Neuronal stem cell (in vitro differentiated cells): Measurements from ENCODE around the gene CTNNBL1.
"Not testable (repeated sequence)": the region's sequence is repeated elsewhere in the genome, so short reads cannot be mapped to it uniquely, and the experiment has no call there.

Experiments
- DNase-seq: peaks from one replicate; pipeline ENCODE4 v3.0.0-alpha.2; 2013; ENCODE audit warnings: low spot score
- H2AFZ ChIP-seq: one replicate; pipeline ENCODE4 v1.6.1; 2013; ENCODE audit warnings: mild to moderate bottlenecking, low read length, inconsistent platforms
- H2AK5ac ChIP-seq: 2 replicates; pipeline ENCODE4 v1.6.1; 2013; ENCODE audit warnings: low read depth, mild to moderate bottlenecking, inconsistent platforms, low read length, moderate library complexity, mixed read lengths
- H2BK120ac ChIP-seq: 2 replicates; pipeline ENCODE4 v1.6.1; 2013; ENCODE audit warnings: low read depth, mild to moderate bottlenecking, inconsistent platforms, low read length, moderate library complexity, mixed read lengths
- H2BK12ac ChIP-seq: one replicate; pipeline ENCODE4 v1.6.1; 2013; ENCODE audit warnings: low read length, inconsistent platforms
- H2BK15ac ChIP-seq: 2 replicates; pipeline ENCODE4 v1.6.1; 2013; ENCODE audit warnings: mild to moderate bottlenecking, low read length, inconsistent platforms, mixed read lengths
- H2BK5ac ChIP-seq: one replicate; pipeline ENCODE4 v1.6.1; 2013; ENCODE audit warnings: inconsistent platforms, mild to moderate bottlenecking, low read length, moderate library complexity
- H3K14ac ChIP-seq: one replicate; pipeline ENCODE4 v1.6.1; 2013; ENCODE audit warnings: low read length, inconsistent platforms
- H3K18ac ChIP-seq: 2 replicates; pipeline ENCODE4 v1.6.1; 2013; ENCODE audit warnings: low read length, inconsistent platforms
- H3K23ac ChIP-seq: 2 replicates; pipeline ENCODE4 v1.6.1; 2013; ENCODE audit warnings: low read depth, mild to moderate bottlenecking, mixed read lengths, low read length, inconsistent platforms; ENCODE audit not compliant: poor library complexity
- H3K27ac ChIP-seq: replicated peaks from 3 replicates; pipeline ENCODE4 v1.5.1; 2013; ENCODE audit warnings: low read length, inconsistent platforms
- H3K27me3 ChIP-seq, 3 experiments: 2 replicates each; pipeline ENCODE4 v1.6.1; 2013; ENCODE audit warnings: low read length in 3 of 3, mild to moderate bottlenecking in 2 of 3, inconsistent platforms in 1 of 3, low read depth in 1 of 3, mixed read lengths in 1 of 3, moderate library complexity in 1 of 3; ENCODE audit not compliant: control insufficient read depth in 3 of 3, insufficient read depth in 3 of 3
- H3K36me3 ChIP-seq, 2 donors: replicated peaks in 1 of 2; 2 replicates each; pipeline ENCODE4 v1.6.1; 2013; ENCODE audit warnings: low read length in 2 of 2; ENCODE audit not compliant: control insufficient read depth in 2 of 2, insufficient read depth in 2 of 2
- H3K4ac ChIP-seq: 2 replicates; pipeline ENCODE4 v1.6.1; 2013; ENCODE audit warnings: inconsistent platforms, mild to moderate bottlenecking, low read length, moderate library complexity
- H3K4me1 ChIP-seq, 2 donors: 1 replicate in 1 of 2; 2 replicates in 1 of 2; pipeline ENCODE4 v1.6.1; 2013; ENCODE audit warnings: low read length in 2 of 2, low read depth in 1 of 2; ENCODE audit not compliant: control insufficient read depth in 2 of 2, insufficient read depth in 1 of 2
- H3K4me2 ChIP-seq: one replicate; pipeline ENCODE4 v1.6.1; 2013; ENCODE audit warnings: mild to moderate bottlenecking, low read length, inconsistent platforms; ENCODE audit not compliant: insufficient read depth, poor library complexity, severe bottlenecking
- H3K4me3 ChIP-seq, 2 donors: 2 replicates each; pipeline ENCODE4 v1.5.1; 2013; ENCODE audit warnings: low read length in 2 of 2, mild to moderate bottlenecking in 2 of 2, inconsistent platforms in 1 of 2, moderate library complexity in 1 of 2
- H3K79me1 ChIP-seq: one replicate; pipeline ENCODE4 v1.6.1; 2013; ENCODE audit warnings: low read depth, mild to moderate bottlenecking, inconsistent platforms, low read length, moderate library complexity
- H3K9ac ChIP-seq: one replicate; pipeline ENCODE4 v1.6.1; 2013; ENCODE audit warnings: mild to moderate bottlenecking, low read depth, low read length, inconsistent platforms; ENCODE audit not compliant: poor library complexity
- H3K9me3 ChIP-seq, 2 donors: replicated peaks in 1 of 2; 2 replicates each; pipeline versions ENCODE3 to v1.6.1; 2013; ENCODE audit warnings: low read length in 2 of 2, mild to moderate bottlenecking in 2 of 2, inconsistent platforms in 1 of 2, low read depth in 1 of 2, mixed read lengths in 1 of 2, moderate library complexity in 1 of 2; ENCODE audit not compliant: control insufficient read depth in 2 of 2, insufficient read depth in 1 of 2
- H4K8ac ChIP-seq: one replicate; pipeline ENCODE4 v1.6.1; 2013; ENCODE audit warnings: low read depth, mild to moderate bottlenecking, inconsistent platforms, low read length, moderate library complexity
- H4K91ac ChIP-seq: one replicate; pipeline ENCODE4 v1.6.1; 2013; ENCODE audit warnings: low read length, low read depth, mild to moderate bottlenecking, inconsistent platforms; ENCODE audit not compliant: poor library complexity
- WGBS, 2 donors: extraction: QIAGEN DNeasy Blood & Tissue Kit; methylation state at CpG; one replicate each; pipeline ENCODE4 v1.1.7; 2013; ENCODE audit warnings: missing lambda C conversion rate in 2 of 2, mixed read lengths in 1 of 2; ENCODE audit not compliant: insufficient read length in 2 of 2, insufficient replicate concordance in 1 of 2; ENCODE audit errors: extremely low coverage in 2 of 2; 5-methylcytosine and 5-hydroxymethylcytosine counted together

CTNNBL1 gene

GRCh38 chr20:37664595-37664994 is 29.2 kb upstream of the CTNNBL1 start:
- WGBS, 2 donors, result no CpG with 5 or more reads among the region's 4 CpGs
- H2BK5ac ChIP-seq, H4K8ac ChIP-seq, DNase-seq, H3K4ac ChIP-seq, H3K14ac ChIP-seq, H3K23ac ChIP-seq, H3K36me3 ChIP-seq, H3K18ac ChIP-seq, H2AK5ac ChIP-seq, H3K79me1 ChIP-seq, H3K27ac ChIP-seq, H2BK15ac ChIP-seq, H4K91ac ChIP-seq, H3K9ac ChIP-seq, H2BK12ac ChIP-seq, H2AFZ ChIP-seq, H3K4me1 ChIP-seq, H3K4me3 ChIP-seq, H3K9me3 ChIP-seq, H3K27me3 ChIP-seq, H2BK120ac ChIP-seq, H3K4me2 ChIP-seq: not testable (repeated sequence)

GRCh38 chr20:37668166-37668565 is 25.7 kb upstream of the CTNNBL1 start:
- Histone ChIP-seq H2AK5ac (no peak overlapping the region), H4K91ac (no peak overlapping the region), H3K4me3 (no peak overlapping the region), H3K4me2 (no peak overlapping the region), H3K23ac (no peak overlapping the region), H3K27ac (no peak overlapping the region), H2BK120ac (no peak overlapping the region), H2AFZ (no peak overlapping the region), H4K8ac (no peak overlapping the region), H3K79me1 (no peaks in the 10 kb centered on the region), H2BK12ac (no peak overlapping the region), H3K9me3 (no peaks in the 10 kb centered on the region), H2BK15ac (no peak overlapping the region), H2BK5ac (no peak overlapping the region), H3K9ac (no peak overlapping the region), H3K36me3 (no peaks in the 10 kb centered on the region), H3K27me3 (peaks cover 0 to 16% (median 0%) of the 10 kb centered on the region in 3 experiments), H3K14ac (no peak overlapping the region), H3K4ac (no peak overlapping the region), H3K4me1 (peaks cover 0 to 6% of the 10 kb centered on the region in 2 donors), H3K18ac (no peak overlapping the region)
- no peak for DNase-seq
- no CpG with 5 or more reads among the region's 9 CpGs for WGBS, 2 donors

GRCh38 chr20:37669062-37669772 is 24.6 kb upstream of the CTNNBL1 start:
- Histone ChIP-seq H2AK5ac (no peak overlapping the region), H3K27me3 (peaks cover 0 to 21% (median 0%) of the 10 kb centered on the region in 3 experiments), H4K91ac (no peak overlapping the region), H3K18ac (no peak overlapping the region), H3K27ac (no peak overlapping the region), H3K14ac (no peak overlapping the region), H4K8ac (no peak overlapping the region), H3K79me1 (no peaks in the 10 kb centered on the region), H3K4me3 (no peak overlapping the region), H3K4ac (no peak overlapping the region), H3K36me3 (no peaks in the 10 kb centered on the region), H3K4me2 (no peak overlapping the region), H2BK120ac (no peak overlapping the region), H3K4me1 (peaks cover 0 to 6% of the 10 kb centered on the region in 2 donors), H2BK15ac (no peak overlapping the region), H3K9me3 (no peaks in the 10 kb centered on the region), H2BK5ac (no peak overlapping the region), H2BK12ac (no peak overlapping the region), H3K23ac (no peak overlapping the region), H2AFZ (no peak overlapping the region), H3K9ac (no peak overlapping the region)
- no CpG with 5 or more reads among the region's 2 CpGs for WGBS, 2 donors
- DNase-seq, result no peak

- WGBS, 2 donors, result no CpG with 5 or more reads among the region's 12 CpGs
Measured at GRCh38 chr20:37669773-37670236, 24.0 kb upstream of the CTNNBL1 start.

More at GRCh38 chr20:37669773-37670236, 24.0 kb upstream of the CTNNBL1 start:
- H3K27me3 ChIP-seq, result peaks cover 0 to 22% (median 0%) of the 10 kb centered on the region in 3 experiments
- H2BK12ac ChIP-seq, result no peak overlapping the region
- H3K9ac ChIP-seq, result no peak overlapping the region
- H3K4me1 ChIP-seq, result peaks cover 0 to 6% of the 10 kb centered on the region in 2 donors
- no peaks in the 10 kb centered on the region for H3K9me3 ChIP-seq
- no peak overlapping the region for H4K8ac ChIP-seq
- no peak overlapping the region for H4K91ac ChIP-seq
- no peaks in the 10 kb centered on the region for H3K36me3 ChIP-seq
- H3K4me3 ChIP-seq, result no peak overlapping the region
- no peak overlapping the region for H2AFZ ChIP-seq
- H3K18ac ChIP-seq, result no peak overlapping the region
- H3K4me2 ChIP-seq, result no peak overlapping the region
- no peak overlapping the region for H2AK5ac ChIP-seq
- H3K23ac ChIP-seq, result no peak overlapping the region
- DNase-seq, result no peak
- H2BK120ac ChIP-seq, result no peak overlapping the region
- no peak overlapping the region for H2BK15ac ChIP-seq
- H3K27ac ChIP-seq, result no peak overlapping the region
- no peaks in the 10 kb centered on the region for H3K79me1 ChIP-seq
- no peak overlapping the region for H3K4ac ChIP-seq
- H3K14ac ChIP-seq, result no peak overlapping the region
- H2BK5ac ChIP-seq, result no peak overlapping the region
